ENCODE measurements around the gene N4BP3.
A peak's percentile ranks its signal among the peaks of the same experiment; 100 is the strongest.

Gene N4BP3

DNA sequence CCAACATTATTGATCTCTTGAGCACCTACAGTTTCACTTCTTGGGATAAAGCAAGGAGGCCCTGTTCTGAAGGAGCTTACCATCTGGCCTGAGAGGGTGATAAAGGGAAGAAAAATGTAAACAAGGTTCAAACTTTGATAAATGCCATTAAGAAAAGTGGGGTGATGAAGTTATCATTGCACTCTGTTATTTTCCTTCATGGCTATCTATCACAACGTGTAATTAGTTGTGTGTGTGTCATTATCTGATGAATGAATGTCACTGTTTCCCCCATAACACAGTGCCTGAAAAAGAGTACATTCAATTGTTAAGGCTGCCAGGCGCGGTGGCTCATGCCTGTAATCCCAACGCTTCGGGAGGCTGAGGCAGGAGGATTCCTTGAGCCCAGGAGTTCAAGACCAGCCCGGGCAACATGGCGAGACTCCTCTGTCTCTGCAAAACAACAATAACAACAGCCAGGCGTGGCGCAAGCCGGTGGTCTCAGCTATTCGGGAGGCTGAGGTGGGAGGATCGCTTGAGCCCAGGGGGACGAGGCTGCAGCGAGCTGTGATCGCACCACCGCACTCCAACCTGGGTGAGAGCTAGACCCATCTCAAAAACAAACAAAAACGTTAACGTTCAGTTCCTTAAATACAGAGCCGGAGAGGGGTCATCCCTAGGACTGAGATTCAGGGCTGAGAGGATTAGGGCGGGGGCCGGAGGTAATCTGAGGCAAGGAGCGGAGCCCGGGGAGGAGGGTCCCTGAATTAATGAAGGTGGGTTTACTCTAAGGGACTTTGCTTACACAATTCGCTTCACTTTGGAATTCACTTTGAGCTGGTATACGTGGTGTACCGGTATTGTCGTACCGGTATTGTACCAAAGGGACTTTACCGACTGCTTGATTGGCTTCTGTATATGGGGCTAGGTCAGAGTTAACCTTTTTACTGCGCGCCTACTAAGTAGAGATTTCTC, 39.4 kb downstream of the N4BP3 start:
- DNase-seq: no peak

- DNase-seq: peak; percentile 99
These were observed 40.4 kb downstream of the N4BP3 start, which contains the start of gene NHP2 for GRCh38 chr5:178153530-178154340. NHP2 (minus strand) TSS chr5:178153885; CDS start chr5:178153817, 68 bp downstream.

GRCh38 chr5:178155065-178155464, 41.7 kb downstream of the N4BP3 start:
- no peak for DNase-seq

GRCh38 chr5:178160176-178160575, 46.8 kb downstream of the N4BP3 start:
- DNase-seq: no peak

DNA sequence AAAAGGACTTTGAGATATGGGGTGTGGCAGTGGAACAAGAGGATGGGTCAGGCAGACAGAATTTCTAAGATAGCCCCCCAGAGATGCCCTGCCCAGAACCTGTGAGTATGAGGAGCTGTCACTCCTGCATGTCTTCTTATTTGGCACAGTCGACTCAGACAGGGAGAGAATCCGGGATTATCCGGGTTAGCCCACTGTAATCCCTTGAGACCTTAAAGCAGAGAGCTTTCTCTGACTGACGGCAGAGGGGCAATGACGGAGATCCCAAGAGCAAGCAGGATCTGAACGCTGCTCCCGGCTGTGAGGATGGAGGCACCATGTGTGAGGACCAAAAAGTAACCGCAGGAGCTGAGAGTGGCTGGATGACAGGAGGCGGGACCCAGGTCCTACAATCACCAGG, 49.1 kb downstream of the N4BP3 start:
- no peak for DNase-seq

- peak; percentile 84 for DNase-seq
These were observed 50.7 kb downstream of the N4BP3 start for GRCh38 chr5:178163772-178164735.

- DNase-seq: no peak
These were observed 52.2 kb downstream of the N4BP3 start for GRCh38 chr5:178165581-178165980.

DNA sequence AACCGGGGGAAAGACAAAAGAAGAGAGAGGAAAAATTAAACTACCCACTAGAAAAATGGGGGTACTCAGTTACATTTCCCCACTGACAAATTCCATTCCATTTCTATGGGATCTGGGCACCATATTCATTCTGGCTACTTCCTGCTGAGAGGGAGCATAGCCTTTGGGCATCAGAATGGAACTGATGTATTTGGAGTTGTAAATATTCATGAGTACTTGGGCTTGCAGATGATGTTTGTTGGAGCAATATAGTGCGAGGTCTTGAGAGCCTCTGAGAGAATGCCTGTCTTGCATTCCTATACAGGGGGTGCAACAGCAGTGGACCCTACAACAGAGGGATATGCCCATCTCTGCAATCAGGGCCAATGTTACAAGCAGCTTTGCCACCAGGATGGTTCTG, 57.1 kb downstream of the N4BP3 start:
- DNase-seq: no peak

GRCh38 chr5:178174456-178174855, 61.1 kb downstream of the N4BP3 start:
- DNase-seq: no peak

Data from right hindlimb (tissue), 1 donor.